Measurements from ENCODE around the gene TGM5. TPM values are rescaled to one million over a fixed set of nuclear protein-coding genes. Genes with fewer than 3 reads are reported as not detected.

The TGM5 gene
- total and polyA plus RNA-seq, 2 donors (not counting 3 experiments of a cell fraction or from before 2014, with no cell fraction given), result not detected

DNA sequence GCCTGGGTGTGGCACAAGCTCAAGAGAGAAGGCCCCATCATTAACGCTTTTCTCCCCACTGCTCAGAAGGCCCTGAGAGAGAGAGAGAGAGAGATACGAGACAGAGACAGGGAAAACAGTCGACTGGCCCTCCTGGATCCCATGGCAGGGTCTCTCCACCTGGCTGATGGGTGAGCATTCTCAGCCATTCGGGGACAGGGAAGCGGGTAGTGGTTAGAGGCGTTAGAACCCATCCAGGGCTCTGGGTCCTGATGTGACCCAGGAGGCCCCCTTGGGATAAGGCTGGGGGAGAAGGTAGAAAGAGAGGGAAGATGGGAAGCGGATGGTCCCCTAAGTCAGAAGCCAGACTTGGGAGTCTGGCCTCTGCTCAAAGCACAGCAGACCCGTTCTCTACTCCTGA lies 7.9 kb downstream of the TGM5 start:
- ChIA-PET CTCF (interaction anchor here (4.0 kb wide), 1 partner anchor 33 kb away, joined by 15 read pairs; no protein-coding TSS in a partner anchor), POLR2A (no interaction called here)
- Histone ChIP-seq H3K4me2 (ENCODE audit: insufficient read depth, low read length) (no peak overlapping the region), H3K9me1 (replicated peaks; ENCODE audit: control insufficient read depth, extremely low read depth, insufficient read depth, low read length) (no peaks in the 10 kb centered on the region), H3K79me2 (ENCODE audit: control insufficient read depth, insufficient read depth, low read length) (no peaks in the 10 kb centered on the region), H3K4me1 (ENCODE audit: control insufficient read depth, extremely low read depth, insufficient read depth, low read length) (no peaks in the 10 kb centered on the region), H2AFZ (ENCODE audit: low read depth, low read length) (no peak overlapping the region), H4K20me1 (replicated peaks; ENCODE audit: control insufficient read depth, extremely low read depth, insufficient read depth, low read length) (no peaks in the 10 kb centered on the region), H3K27me3 (ENCODE audit: control insufficient read depth in 2 of 2, insufficient read depth in 2 of 2, low read length in 2 of 2) (peaks cover 9 to 15% of the 10 kb centered on the region in 2 experiments), H3K36me3 (ENCODE audit: control insufficient read depth in 2 of 2, extremely low read depth in 1 of 2, insufficient read depth in 2 of 2, low read length in 2 of 2) (no peaks in the 10 kb centered on the region), H3K4me3 (replicated peaks in 1 of 3; ENCODE audit: insufficient read depth in 1 of 3, low read depth in 1 of 3, low read length in 3 of 3) (no peak overlapping the region), H3K9ac (replicated peaks; ENCODE audit: extremely low read depth, insufficient read depth, low read length) (no peak overlapping the region), H3K27ac (ENCODE audit: insufficient read depth, low read depth, low read length) (no peak overlapping the region), H3K9me3 (replicated peaks; ENCODE audit: control insufficient read depth, insufficient read depth, low read length) (no peaks in the 10 kb centered on the region)
- no peak for TF ChIP-seq JUN (IDR thresholded peaks at IDR 0.05; ENCODE audit: borderline replicate concordance, insufficient read depth, insufficient read length, low read depth)
- no peak for TF ChIP-seq GATA2 (IDR thresholded peaks at IDR 0.05; ENCODE audit: insufficient read depth, insufficient read length, low read depth, low read length)
- no peak for TF ChIP-seq MAX (IDR thresholded peaks at IDR 0.05; ENCODE audit: insufficient read depth, insufficient read length)
- TF ChIP-seq POLR2AphosphoS5 (IDR thresholded peaks at IDR 0.05; ENCODE audit: insufficient read depth, low read depth, low read length), result no peak
- no peak for TF ChIP-seq MYC (IDR thresholded peaks at IDR 0.05; ENCODE audit: low read depth, low read length)
- TF ChIP-seq FOS (IDR thresholded peaks at IDR 0.05; ENCODE audit: borderline replicate concordance, insufficient read depth, low read length), result no peak
- no peak for TF ChIP-seq POLR2A (IDR thresholded peaks at IDR 0.05; ENCODE audit: low read depth, low read length)
- no peak for TF ChIP-seq CTCF (IDR thresholded peaks at IDR 0.05; ENCODE audit: extremely low read depth in 1 of 2, insufficient read depth in 1 of 2, low read depth in 1 of 2, low read length in 2 of 2)
- no peak for TF ChIP-seq EZH2 (IDR thresholded peaks at IDR 0.05; ENCODE audit: borderline replicate concordance, low read depth, low read length, severe bottlenecking)
- intact Hi-C loops (cut with micrococcal nuclease), result no loop called here
- no TSS peak for BruUV-seq (replicated peaks)
- dilution Hi-C loops (cut with MboI; ENCODE audit: extremely low pct_ligation_motif_present, low sequenced_read_pairs), result no loop called here
- DNase-seq (ENCODE audit: low read depth, low spot score) (no peak), FAIRE-seq (no peak)
